Endothelial cell of umbilical vein (primary cell): ENCODE measurements around the gene ZNF512. TPM values are rescaled to one million over a fixed set of nuclear protein-coding genes. Genes with fewer than 3 reads are reported as not detected.

ENCODE experiments used
- BruUV-seq: library from RNA; stranded (reverse); fragments of 400-500 nt; replicated peaks from 2 replicates; lab custom pipeline; 2021; lab: Mats Ljungman, UMichigan
- CTCF ChIA-PET: fragments of 300-600, 350-600 bp; sonication (Branson Sonifier 250); formaldehyde crosslinking; loops from one replicate; lab custom pipeline; 2021; ENCODE audit warnings: antibody characterized with exemption, inconsistent platforms; lab: Charles Lee
- POLR2A ChIA-PET: fragments of 300-600, 350-600 bp; sonication (Branson Sonifier 250); formaldehyde crosslinking; loops from one replicate; lab custom pipeline; 2021; ENCODE audit warnings: antibody characterized with exemption, inconsistent platforms; lab: Charles Lee
- DNase-seq: peaks from one replicate; pipeline ENCODE4 v3.0.0-alpha.2; 2011; ENCODE audit warnings: low read depth, low spot score
- FAIRE-seq: peaks from 2 replicates; lab custom pipeline; 2011; peaks lifted over from hg19 to GRCh38; lab: Jason Lieb, UNC
- H2AFZ ChIP-seq: 2 replicates; pipeline ENCODE4 v1.6.0; 2012; ENCODE audit warnings: low read depth, low read length, control low read depth, inconsistent platforms
- H3K27ac ChIP-seq: 2 replicates; pipeline ENCODE4 v1.5.1; 2011; ENCODE audit warnings: low read depth, mild to moderate bottlenecking, control low read depth, low read length, moderate library complexity; ENCODE audit not compliant: insufficient read depth
- H3K27me3 ChIP-seq, 2 experiments: 2 replicates each; pipeline versions ENCODE4 v1.6.0 to v1.6.1; 2011; ENCODE audit warnings: low read length in 2 of 2, mixed read lengths in 1 of 2; ENCODE audit not compliant: control insufficient read depth in 2 of 2, insufficient read depth in 2 of 2
- H3K36me3 ChIP-seq, 2 experiments: 2 replicates in 1 of 2; 3 replicates in 1 of 2; pipeline ENCODE4 v1.5.1; 2011; ENCODE audit warnings: low read length in 2 of 2, mild to moderate bottlenecking in 1 of 2, moderate library complexity in 1 of 2; ENCODE audit not compliant: control insufficient read depth in 2 of 2, insufficient read depth in 2 of 2; ENCODE audit errors: extremely low read depth in 1 of 2
- H3K4me1 ChIP-seq: 3 replicates; pipeline ENCODE4 v1.5.1; 2011; ENCODE audit warnings: mild to moderate bottlenecking, low read length; ENCODE audit not compliant: control insufficient read depth, insufficient read depth; ENCODE audit errors: extremely low read depth
- H3K4me2 ChIP-seq: 2 replicates; pipeline ENCODE4 v1.6.1; 2011; ENCODE audit warnings: low read length, control low read depth, mixed read lengths; ENCODE audit not compliant: insufficient read depth
- H3K4me3 ChIP-seq, 3 experiments: fragments of 200-600 bp in 1 of 3; sonication (generic), shearing (Covaris generic) in 1 of 3; replicated peaks in 1 of 3; 2 replicates each; pipeline ENCODE4 v1.5.1; 2011 to 2016; ENCODE audit warnings: control low read depth in 3 of 3, low read length in 3 of 3, mild to moderate bottlenecking in 2 of 3, inconsistent platforms in 1 of 3, low read depth in 1 of 3, moderate library complexity in 1 of 3; ENCODE audit not compliant: insufficient read depth in 1 of 3
- H3K79me2 ChIP-seq: 2 replicates; pipeline ENCODE4 v1.6.0; 2012; ENCODE audit warnings: low read length, inconsistent platforms; ENCODE audit not compliant: control insufficient read depth, insufficient read depth
- H3K9ac ChIP-seq: replicated peaks from 2 replicates; pipeline ENCODE3; 2011; ENCODE audit warnings: low read length, control low read depth; ENCODE audit not compliant: insufficient read depth; ENCODE audit errors: extremely low read depth
- H3K9me1 ChIP-seq: replicated peaks from 3 replicates; pipeline ENCODE4 v1.6.0; 2011; ENCODE audit warnings: mild to moderate bottlenecking, low read length; ENCODE audit not compliant: control insufficient read depth, insufficient read depth; ENCODE audit errors: extremely low read depth
- H3K9me3 ChIP-seq: replicated peaks from 2 replicates; pipeline ENCODE4 v1.5.1; 2012; ENCODE audit warnings: low read length, inconsistent platforms; ENCODE audit not compliant: control insufficient read depth, insufficient read depth
- H4K20me1 ChIP-seq: replicated peaks from 2 replicates; pipeline ENCODE3; 2011; ENCODE audit warnings: mild to moderate bottlenecking, low read length; ENCODE audit not compliant: control insufficient read depth, insufficient read depth; ENCODE audit errors: extremely low read depth
- EZH2 ChIP-seq: IDR thresholded peaks from 2 replicates; pipeline ENCODE4 v1.6.1; 2012; ENCODE audit warnings: borderline replicate concordance, low read depth, mild to moderate bottlenecking, moderate library complexity, low read length, inconsistent platforms; ENCODE audit not compliant: severe bottlenecking
- FOS ChIP-seq: IDR thresholded peaks from 2 replicates; pipeline ENCODE4 v1.6.1; 2011; ENCODE audit warnings: mild to moderate bottlenecking, low read length, moderate library complexity, borderline replicate concordance; ENCODE audit not compliant: insufficient read depth
- MYC ChIP-seq: IDR thresholded peaks from one replicate; pipeline ENCODE4 v1.6.1; 2011; ENCODE audit warnings: mild to moderate bottlenecking, low read depth, low read length
- POLR2A ChIP-seq: IDR thresholded peaks from 2 replicates; pipeline ENCODE4 v1.6.1; 2012; ENCODE audit warnings: low read depth, mild to moderate bottlenecking, control low read depth, low read length
- POLR2AphosphoS5 ChIP-seq: IDR thresholded peaks from 2 replicates; pipeline ENCODE4 v1.6.1; 2012; ENCODE audit warnings: low read depth, mild to moderate bottlenecking, control low read depth, low read length, moderate library complexity; ENCODE audit not compliant: insufficient read depth
- dilution Hi-C: fragments of 300-500 bp; cut with MboI; formaldehyde crosslinking; loops from one replicate; pipeline ENCODE4 v1.15.0; 2019; ENCODE audit warnings: low sequenced_read_pairs; ENCODE audit not compliant: extremely low pct_ligation_motif_present
- intact Hi-C: fragments of 100-400 bp; cut with micrococcal nuclease; formaldehyde crosslinking; loops from one replicate; pipeline ENCODE4 v1.10.0; 2022
- polyA plus RNA-seq, 4 experiments: library from polyadenylated mRNA; depleted of rRNA in 3 of 4; stranded (reverse) in 3 of 4; unstranded in 1 of 4; fragments of >200 nt; gene quantifications; 2 replicates each; pipeline versions ENCODE4 v1.2.1 to v1.2.3, GENCODE V29; 2011 to 2012; ENCODE audit warnings: missing spikeins in 1 of 4
- total RNA-seq: library from RNA; stranded (reverse); gene quantifications from 2 replicates; pipeline ENCODE4 v1.2.3, GENCODE V29; 2021
- TF ChIP-seq, protein P1 (sequence below), 2 donors: IDR thresholded peaks; 1 replicate in 1 of 2; 2 replicates in 1 of 2; pipeline ENCODE4 v1.5.1; 2011; ENCODE audit warnings: low read length in 2 of 2, mild to moderate bottlenecking in 2 of 2, moderate library complexity in 2 of 2, control low read depth in 1 of 2, inconsistent platforms in 1 of 2, low read depth in 1 of 2; ENCODE audit not compliant: insufficient read depth in 1 of 2; ENCODE audit errors: extremely low read depth in 1 of 2

The ZNF512 gene
- total and polyA plus RNA-seq, 2 donors (not counting 3 experiments of a cell fraction or from before 2014, with no cell fraction given), result 17.8 to 37.0 TPM

DNA sequence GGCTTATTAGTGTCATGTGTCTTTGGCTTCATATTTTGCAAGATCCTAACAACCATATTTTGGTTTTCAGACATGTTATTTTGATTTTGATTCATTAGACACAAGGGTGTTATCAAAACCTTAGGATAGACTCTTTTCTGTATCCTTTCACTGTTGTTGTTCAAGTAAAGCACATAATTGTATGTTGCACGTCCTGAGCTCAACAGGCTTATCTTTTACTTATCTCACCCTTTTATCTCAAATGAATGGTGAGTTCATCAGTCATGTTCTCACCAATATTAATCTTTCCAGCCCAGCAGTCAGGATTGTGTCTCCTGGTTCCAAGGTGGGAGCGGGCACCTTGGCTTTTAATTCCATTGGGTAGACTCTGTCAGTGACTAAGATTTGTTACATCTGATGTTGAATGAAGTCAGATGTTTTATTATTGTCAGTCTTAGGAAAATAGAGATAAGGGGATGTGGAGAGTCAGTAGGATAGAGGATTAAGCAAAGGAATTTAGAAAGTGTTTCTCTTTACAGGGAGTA is 57.9 kb downstream of the ZNF512 start:
- no peak overlapping the region for H3K9ac ChIP-seq
- ChIA-PET CTCF (interaction anchor here (0.6 kb wide), 1 partner anchor 27 kb away, joined by 3 read pairs; no protein-coding TSS in a partner anchor), POLR2A (interaction anchor here (1.0 kb wide), 1 partner anchor 13 kb away, joined by 3 read pairs; no protein-coding TSS in a partner anchor)
- H3K9me1 ChIP-seq, result no peaks in the 10 kb centered on the region
- H3K36me3 ChIP-seq, result peaks cover 19 to 23% of the 10 kb centered on the region in 2 experiments
- H3K27me3 ChIP-seq, result no peaks in the 10 kb centered on the region
- TF ChIP-seq FOS (no peak), EZH2 (no peak), MYC (no peak), POLR2AphosphoS5 (no peak), POLR2A (no peak)
- TF ChIP-seq, protein P1, sequence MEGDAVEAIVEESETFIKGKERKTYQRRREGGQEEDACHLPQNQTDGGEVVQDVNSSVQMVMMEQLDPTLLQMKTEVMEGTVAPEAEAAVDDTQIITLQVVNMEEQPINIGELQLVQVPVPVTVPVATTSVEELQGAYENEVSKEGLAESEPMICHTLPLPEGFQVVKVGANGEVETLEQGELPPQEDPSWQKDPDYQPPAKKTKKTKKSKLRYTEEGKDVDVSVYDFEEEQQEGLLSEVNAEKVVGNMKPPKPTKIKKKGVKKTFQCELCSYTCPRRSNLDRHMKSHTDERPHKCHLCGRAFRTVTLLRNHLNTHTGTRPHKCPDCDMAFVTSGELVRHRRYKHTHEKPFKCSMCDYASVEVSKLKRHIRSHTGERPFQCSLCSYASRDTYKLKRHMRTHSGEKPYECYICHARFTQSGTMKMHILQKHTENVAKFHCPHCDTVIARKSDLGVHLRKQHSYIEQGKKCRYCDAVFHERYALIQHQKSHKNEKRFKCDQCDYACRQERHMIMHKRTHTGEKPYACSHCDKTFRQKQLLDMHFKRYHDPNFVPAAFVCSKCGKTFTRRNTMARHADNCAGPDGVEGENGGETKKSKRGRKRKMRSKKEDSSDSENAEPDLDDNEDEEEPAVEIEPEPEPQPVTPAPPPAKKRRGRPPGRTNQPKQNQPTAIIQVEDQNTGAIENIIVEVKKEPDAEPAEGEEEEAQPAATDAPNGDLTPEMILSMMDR (IDR thresholded peaks at IDR 0.05; ENCODE audit: extremely low read depth in 1 of 2, insufficient read depth in 1 of 2, low read depth in 1 of 2, low read length in 2 of 2), result no peak
- DNase-seq (no peak), FAIRE-seq (no peak)
- no peak overlapping the region for H3K27ac ChIP-seq
- H3K4me1 ChIP-seq, result no peaks in the 10 kb centered on the region
- no peaks in the 10 kb centered on the region for H4K20me1 ChIP-seq
- no TSS peak for BruUV-seq
- no peak overlapping the region for H2AFZ ChIP-seq
- no peak overlapping the region for H3K4me2 ChIP-seq
- intact Hi-C loops, result no loop called here
- dilution Hi-C loops, result no loop called here
- H3K79me2 ChIP-seq, result no peaks in the 10 kb centered on the region
- H3K9me3 ChIP-seq, result no peaks in the 10 kb centered on the region
- no peak overlapping the region for H3K4me3 ChIP-seq
